Measurements from ENCODE around the gene NLK. TPM values are rescaled to one million over a fixed set of nuclear protein-coding genes. Genes with fewer than 3 reads are reported as not detected.
"Not testable (repeated sequence)": the region's sequence is repeated elsewhere in the genome, so short reads cannot be mapped to it uniquely, and the experiment has no call there.

NLK gene
- total RNA-seq, 2 experiments from 2014 or later = 8.7 to 8.8 TPM

- intact Hi-C loops (cut with micrococcal nuclease) = loop anchor here (5.0 kb wide), 1 partner anchor 132 kb away; the partner anchor contains the start of gene NLK
- H3K4me3 Mint-ChIP-seq = no peak overlapping the region
- DNase-seq = no peak
- H3K27me3 Mint-ChIP-seq (ENCODE audit: low read depth) = no peaks in the 10 kb centered on the region
- no peaks in the 10 kb centered on the region for H3K9me3 Mint-ChIP-seq
- peaks cover 19% of the 10 kb centered on the region for H3K4me1 Mint-ChIP-seq (ENCODE audit: low read depth)
- CTCF ChIA-PET = no interaction called here
- no peak overlapping the region for H3K27ac Mint-ChIP-seq
- H3K36me3 Mint-ChIP-seq (ENCODE audit: low read depth) = peaks cover 3% of the 10 kb centered on the region
These were observed 131.3 kb downstream of the NLK start for GRCh38 chr17:28173801-28174200.

- no peak overlapping the region for H3K27ac Mint-ChIP-seq
These were observed 132.0 kb downstream of the NLK start for GRCh38 chr17:28174352-28175046.

GRCh38 chr17:28177351-28177750 lies 134.9 kb downstream of the NLK start:
- intact Hi-C loops (cut with micrococcal nuclease) = no loop called here
- Mint-ChIP-seq H3K4me3 (no peak overlapping the region), H3K4me1 (ENCODE audit: low read depth) (peaks cover 19% of the 10 kb centered on the region), H3K27me3 (ENCODE audit: low read depth) (no peaks in the 10 kb centered on the region), H3K9me3 (no peaks in the 10 kb centered on the region), H3K36me3 (ENCODE audit: low read depth) (peaks cover 1% of the 10 kb centered on the region), H3K27ac (no peak overlapping the region)
- DNase-seq = no peak
- CTCF ChIA-PET = interaction anchor here (1.3 to 1.4 kb wide), 2 partner anchors 19 to 22 kb away, joined by 3 to 4 read pairs; no protein-coding TSS in a partner anchor

More at GRCh38 chr17:28174352-28175046, 132.0 kb downstream of the NLK start:
- H3K9me3 Mint-ChIP-seq = no peaks in the 10 kb centered on the region
- peak; percentile 64 for DNase-seq
- intact Hi-C loops (cut with micrococcal nuclease) = loop anchor here (5.0 kb wide), 1 partner anchor 132 kb away; the partner anchor contains the start of gene NLK
- CTCF ChIA-PET = interaction anchor here (0.5 to 1.8 kb wide), 3 partner anchors 53 to 369 kb away, joined by 3 to 4 read pairs (median 4); no protein-coding TSS in a partner anchor
- H3K36me3 Mint-ChIP-seq (ENCODE audit: low read depth) = peaks cover 3% of the 10 kb centered on the region
- no peak overlapping the region for H3K4me3 Mint-ChIP-seq
- peaks cover 19% of the 10 kb centered on the region for H3K4me1 Mint-ChIP-seq (ENCODE audit: low read depth)
- no peaks in the 10 kb centered on the region for H3K27me3 Mint-ChIP-seq (ENCODE audit: low read depth)

- Mint-ChIP-seq H3K4me1 (ENCODE audit: low read depth) (peaks cover 7% of the 10 kb centered on the region), H3K4me3 (no peak overlapping the region), H3K36me3 (ENCODE audit: low read depth) (peaks cover 1% of the 10 kb centered on the region), H3K9me3 (no peaks in the 10 kb centered on the region), H3K27ac (no peak overlapping the region), H3K27me3 (ENCODE audit: low read depth) (no peaks in the 10 kb centered on the region)
- CTCF ChIA-PET = interaction anchor here (0.7 to 1.4 kb wide), 3 partner anchors 15 to 104 kb away, joined by 3 read pairs; no protein-coding TSS in a partner anchor
- intact Hi-C loops (cut with micrococcal nuclease) = no loop called here
- DNase-seq = no peak
These were observed 136.3 kb downstream of the NLK start for GRCh38 chr17:28178800-28179199.

- CTCF ChIA-PET = no interaction called here
- Mint-ChIP-seq H3K4me1 (ENCODE audit: low read depth) (no peaks in the 10 kb centered on the region), H3K4me3 (no peak overlapping the region), H3K27me3 (ENCODE audit: low read depth) (no peaks in the 10 kb centered on the region), H3K36me3 (ENCODE audit: low read depth) (peaks cover under 1% of the 10 kb centered on the region), H3K9me3 (no peaks in the 10 kb centered on the region), H3K27ac (no peak overlapping the region)
- no peak for DNase-seq
- intact Hi-C loops (cut with micrococcal nuclease) = no loop called here
These were observed 138.0 kb downstream of the NLK start for GRCh38 chr17:28180449-28180848.

GRCh38 chr17:28181568-28181967 lies 139.1 kb downstream of the NLK start:
- Mint-ChIP-seq H3K4me3 (no peak overlapping the region), H3K27me3 (ENCODE audit: low read depth) (no peaks in the 10 kb centered on the region), H3K4me1 (ENCODE audit: low read depth) (no peaks in the 10 kb centered on the region), H3K27ac (no peak overlapping the region), H3K36me3 (ENCODE audit: low read depth) (peaks cover 12% of the 10 kb centered on the region), H3K9me3 (no peaks in the 10 kb centered on the region)
- no peak for DNase-seq
- CTCF ChIA-PET = no interaction called here
- intact Hi-C loops (cut with micrococcal nuclease) = no loop called here

GRCh38 chr17:28182559-28182958 lies 140.1 kb downstream of the NLK start:
- CTCF ChIA-PET = interaction anchor here (0.9 kb wide), 1 partner anchor 303 kb away, joined by 3 read pairs; no protein-coding TSS in a partner anchor
- no peak overlapping the region for H3K4me3 Mint-ChIP-seq
- H3K4me1 Mint-ChIP-seq (ENCODE audit: low read depth) = no peaks in the 10 kb centered on the region
- H3K27me3 Mint-ChIP-seq (ENCODE audit: low read depth) = no peaks in the 10 kb centered on the region
- intact Hi-C loops (cut with micrococcal nuclease) = no loop called here
- H3K9me3 Mint-ChIP-seq = no peaks in the 10 kb centered on the region
- no peak overlapping the region for H3K27ac Mint-ChIP-seq
- H3K36me3 Mint-ChIP-seq (ENCODE audit: low read depth) = peaks cover 12% of the 10 kb centered on the region
- no peak for DNase-seq

- Mint-ChIP-seq H3K36me3 (ENCODE audit: low read depth) (peaks cover 12% of the 10 kb centered on the region), H3K9me3 (no peaks in the 10 kb centered on the region), H3K4me3 (no peak overlapping the region), H3K4me1 (ENCODE audit: low read depth) (no peaks in the 10 kb centered on the region), H3K27ac (no peak overlapping the region), H3K27me3 (ENCODE audit: low read depth) (no peaks in the 10 kb centered on the region)
- CTCF ChIA-PET = interaction anchor here (0.9 to 1.2 kb wide), 2 partner anchors 54 to 66 kb away, joined by 3 read pairs; no protein-coding TSS in a partner anchor
- DNase-seq = no peak
- intact Hi-C loops (cut with micrococcal nuclease) = no loop called here
These were observed 143.2 kb downstream of the NLK start for GRCh38 chr17:28185658-28186057.

GRCh38 chr17:28186472-28186871 lies 144.0 kb downstream of the NLK start:
- H3K36me3 Mint-ChIP-seq (ENCODE audit: low read depth) = peaks cover 12% of the 10 kb centered on the region
- H3K4me3 Mint-ChIP-seq; CTCF ChIA-PET; H3K4me1 Mint-ChIP-seq (ENCODE audit: low read depth); H3K9me3 Mint-ChIP-seq; DNase-seq; H3K27me3 Mint-ChIP-seq (ENCODE audit: low read depth); H3K27ac Mint-ChIP-seq; intact Hi-C loops (cut with micrococcal nuclease): not testable (repeated sequence)

GRCh38 chr17:28187931-28188330 lies 145.5 kb downstream of the NLK start:
- no peaks in the 10 kb centered on the region for H3K27me3 Mint-ChIP-seq (ENCODE audit: low read depth)
- intact Hi-C loops (cut with micrococcal nuclease) = no loop called here
- DNase-seq = no peak
- no peak overlapping the region for H3K4me3 Mint-ChIP-seq
- no peaks in the 10 kb centered on the region for H3K9me3 Mint-ChIP-seq
- CTCF ChIA-PET = interaction anchor here (0.9 kb wide), 1 partner anchor 63 kb away, joined by 3 read pairs; no protein-coding TSS in a partner anchor
- no peak overlapping the region for H3K27ac Mint-ChIP-seq
- H3K4me1 Mint-ChIP-seq (ENCODE audit: low read depth) = no peaks in the 10 kb centered on the region
- peaks cover 12% of the 10 kb centered on the region for H3K36me3 Mint-ChIP-seq (ENCODE audit: low read depth)

GRCh38 chr17:28188841-28189263 lies 146.4 kb downstream of the NLK start:
- peaks cover 12% of the 10 kb centered on the region for H3K36me3 Mint-ChIP-seq (ENCODE audit: low read depth)
- no peaks in the 10 kb centered on the region for H3K27me3 Mint-ChIP-seq (ENCODE audit: low read depth)
- no peaks in the 10 kb centered on the region for H3K9me3 Mint-ChIP-seq
- CTCF ChIA-PET = no interaction called here
- no peak overlapping the region for H3K4me3 Mint-ChIP-seq
- H3K27ac Mint-ChIP-seq = no peak overlapping the region
- DNase-seq = no peak
- intact Hi-C loops (cut with micrococcal nuclease) = no loop called here
- H3K4me1 Mint-ChIP-seq (ENCODE audit: low read depth) = no peaks in the 10 kb centered on the region

- Mint-ChIP-seq H3K36me3 (ENCODE audit: low read depth) (peaks cover 12% of the 10 kb centered on the region), H3K27ac (no peak overlapping the region), H3K4me3 (no peak overlapping the region), H3K27me3 (ENCODE audit: low read depth) (no peaks in the 10 kb centered on the region), H3K9me3 (no peaks in the 10 kb centered on the region), H3K4me1 (ENCODE audit: low read depth) (no peaks in the 10 kb centered on the region)
- CTCF ChIA-PET = no interaction called here
- intact Hi-C loops (cut with micrococcal nuclease) = no loop called here
- no peak for DNase-seq
These were observed 147.2 kb downstream of the NLK start for GRCh38 chr17:28189667-28190066.

- CTCF ChIA-PET = interaction anchor here (0.6 kb wide), 1 partner anchor 76 kb away, joined by 3 read pairs; no protein-coding TSS in a partner anchor
- no peak overlapping the region for H3K27ac Mint-ChIP-seq
- no peaks in the 10 kb centered on the region for H3K27me3 Mint-ChIP-seq (ENCODE audit: low read depth)
- H3K36me3 Mint-ChIP-seq (ENCODE audit: low read depth) = peaks cover 6% of the 10 kb centered on the region
- intact Hi-C loops (cut with micrococcal nuclease) = no loop called here
- H3K4me1 Mint-ChIP-seq (ENCODE audit: low read depth) = no peaks in the 10 kb centered on the region
- no peak overlapping the region for H3K4me3 Mint-ChIP-seq
- DNase-seq = no peak
- H3K9me3 Mint-ChIP-seq = no peaks in the 10 kb centered on the region
These were observed 148.5 kb downstream of the NLK start for GRCh38 chr17:28191018-28191417.

All from activated naive CD4-positive, alpha-beta T cell treated with anti-CD3 and anti-CD28 coated beads for 36 hours (primary cell).